ENCODE results near the gene IL17REL. TPM values are rescaled to one million over a fixed set of nuclear protein-coding genes. Genes with fewer than 3 reads are reported as not detected.
A peak's percentile ranks its signal among the peaks of the same experiment; 100 is the strongest.

Gene IL17REL
- total and polyA plus RNA-seq, 2 of the 13 experiments (the other 11 are each of a cell fraction or from before 2014, with no cell fraction given) = not detected

- TF ChIP-seq ZNF275 (CRISPR knock-in tag; IDR thresholded peaks at IDR 0.05; ENCODE audit: borderline replicate concordance) (no peak), TRIM24 (CRISPR knock-in tag; IDR thresholded peaks at IDR 0.05) (no peak), MXD4 (CRISPR knock-in tag; IDR thresholded peaks at IDR 0.05) (no peak), ZNF564 (CRISPR knock-in tag; IDR thresholded peaks at IDR 0.05) (no peak), AGO1 (IDR thresholded peaks at IDR 0.05; ENCODE audit: low read depth, low read length, poor library complexity, severe bottlenecking) (peak; percentile 94), YEATS2 (CRISPR knock-in tag; IDR thresholded peaks at IDR 0.05; ENCODE audit: borderline replicate concordance) (no peak), ZNF224 (CRISPR knock-in tag; IDR thresholded peaks at IDR 0.05) (no peak), UBTF (CRISPR knock-in tag; IDR thresholded peaks at IDR 0.05) (no peak; the same call in 1 of the 2 replicates), NBN (conservative IDR thresholded peaks at IDR 0.05) (no peak), ZNF879 (CRISPR knock-in tag; IDR thresholded peaks at IDR 0.05) (no peak), HINFP (CRISPR knock-in tag; IDR thresholded peaks at IDR 0.05; ENCODE audit: low read depth) (no peak), RNF219 (CRISPR knock-in tag; IDR thresholded peaks at IDR 0.05) (no peak), ZNF569 (CRISPR knock-in tag; IDR thresholded peaks at IDR 0.05; ENCODE audit: borderline replicate concordance) (no peak), HDAC1 (CRISPR knock-in tag; IDR thresholded peaks at IDR 0.05) (peak; percentile 56; the same call in 1 of the 2 replicates), ATF7-NPFF (CRISPR knock-in tag; IDR thresholded peaks at IDR 0.05; ENCODE audit: low read depth) (no peak), CERS6 (CRISPR knock-in tag; IDR thresholded peaks at IDR 0.05) (no peak), ZBTB44 (CRISPR knock-in tag; IDR thresholded peaks at IDR 0.05) (no peak), ZEB1 (IDR thresholded peaks at IDR 0.05; ENCODE audit: insufficient replicate concordance, low read depth) (peak; percentile 64), ZNF570 (CRISPR knock-in tag; IDR thresholded peaks at IDR 0.05; ENCODE audit: borderline replicate concordance) (no peak)
Measured at GRCh38 chr22:49962012-49962750, 50.4 kb downstream of the IL17REL start (continued).

All from HepG2 (cell line).